ENCODE data around the gene LINGO4. TPM values are rescaled to one million over a fixed set of nuclear protein-coding genes. Genes with fewer than 3 reads are reported as not detected.

LINGO4 gene
- total RNA-seq, 1 experiment from 2014 or later: not detected

DNA sequence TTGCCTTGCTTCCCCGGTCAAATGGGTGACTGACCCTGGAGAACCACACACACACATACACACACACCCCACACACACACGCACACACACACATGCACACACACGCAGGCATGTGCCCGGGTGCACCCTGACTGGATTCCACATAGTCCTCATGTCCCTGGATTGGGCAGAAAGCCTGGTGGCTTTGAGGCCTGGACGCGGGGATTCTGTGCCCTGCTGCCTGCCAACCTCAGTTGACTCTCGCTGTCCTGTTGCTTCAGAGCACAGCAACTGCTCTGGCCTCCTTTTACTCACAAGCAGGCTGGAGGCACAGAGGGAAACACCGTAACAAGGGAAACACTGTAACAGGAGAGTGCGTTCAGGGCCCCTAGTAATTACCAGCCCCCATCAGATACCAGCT is 20.0 kb upstream of the LINGO4 start:
- Histone ChIP-seq H3K27me3 (replicated peaks; ENCODE audit: control insufficient read depth, insufficient read depth, low read length) (no peaks in the 10 kb centered on the region; the same call in none of the 2 replicates), H3K4me1 (no peaks in the 10 kb centered on the region), H3K9me3 (no peaks in the 10 kb centered on the region), H3K4me3 (ENCODE audit: low read depth, low read length) (no peak overlapping the region), H3K36me3 (ENCODE audit: control insufficient read depth, insufficient read depth, low read length) (no peaks in the 10 kb centered on the region)
- ChIA-PET CTCF (no interaction called here), POLR2A (no interaction called here)
- peaks cover 12% of the 10 kb centered on the region for H3K4me1 Mint-ChIP-seq (ENCODE audit: low read depth, unreplicated experiment)
- peaks cover 4% of the 10 kb centered on the region for H3K36me3 Mint-ChIP-seq (ENCODE audit: insufficient read depth, unreplicated experiment)
- H3K4me3 Mint-ChIP-seq (ENCODE audit: unreplicated experiment): no peak overlapping the region
- intact Hi-C loops (cut with micrococcal nuclease; ENCODE audit: unreplicated experiment): no loop called here
- H3K27ac Mint-ChIP-seq (ENCODE audit: unreplicated experiment): no peak overlapping the region
- H3K27me3 Mint-ChIP-seq (ENCODE audit: insufficient read depth, unreplicated experiment): no peaks in the 10 kb centered on the region
- BruUV-seq (replicated peaks): no TSS peak
- no peaks in the 10 kb centered on the region for H3K9me3 Mint-ChIP-seq (ENCODE audit: unreplicated experiment)
- no peak for DNase-seq
- TF ChIP-seq, protein P1, sequence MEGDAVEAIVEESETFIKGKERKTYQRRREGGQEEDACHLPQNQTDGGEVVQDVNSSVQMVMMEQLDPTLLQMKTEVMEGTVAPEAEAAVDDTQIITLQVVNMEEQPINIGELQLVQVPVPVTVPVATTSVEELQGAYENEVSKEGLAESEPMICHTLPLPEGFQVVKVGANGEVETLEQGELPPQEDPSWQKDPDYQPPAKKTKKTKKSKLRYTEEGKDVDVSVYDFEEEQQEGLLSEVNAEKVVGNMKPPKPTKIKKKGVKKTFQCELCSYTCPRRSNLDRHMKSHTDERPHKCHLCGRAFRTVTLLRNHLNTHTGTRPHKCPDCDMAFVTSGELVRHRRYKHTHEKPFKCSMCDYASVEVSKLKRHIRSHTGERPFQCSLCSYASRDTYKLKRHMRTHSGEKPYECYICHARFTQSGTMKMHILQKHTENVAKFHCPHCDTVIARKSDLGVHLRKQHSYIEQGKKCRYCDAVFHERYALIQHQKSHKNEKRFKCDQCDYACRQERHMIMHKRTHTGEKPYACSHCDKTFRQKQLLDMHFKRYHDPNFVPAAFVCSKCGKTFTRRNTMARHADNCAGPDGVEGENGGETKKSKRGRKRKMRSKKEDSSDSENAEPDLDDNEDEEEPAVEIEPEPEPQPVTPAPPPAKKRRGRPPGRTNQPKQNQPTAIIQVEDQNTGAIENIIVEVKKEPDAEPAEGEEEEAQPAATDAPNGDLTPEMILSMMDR (IDR thresholded peaks at IDR 0.05; ENCODE audit: insufficient read depth in 1 of 2, low read depth in 1 of 2, low read length in 1 of 2, severe bottlenecking in 1 of 2, unreplicated experiment in 1 of 2): no peak

DNA sequence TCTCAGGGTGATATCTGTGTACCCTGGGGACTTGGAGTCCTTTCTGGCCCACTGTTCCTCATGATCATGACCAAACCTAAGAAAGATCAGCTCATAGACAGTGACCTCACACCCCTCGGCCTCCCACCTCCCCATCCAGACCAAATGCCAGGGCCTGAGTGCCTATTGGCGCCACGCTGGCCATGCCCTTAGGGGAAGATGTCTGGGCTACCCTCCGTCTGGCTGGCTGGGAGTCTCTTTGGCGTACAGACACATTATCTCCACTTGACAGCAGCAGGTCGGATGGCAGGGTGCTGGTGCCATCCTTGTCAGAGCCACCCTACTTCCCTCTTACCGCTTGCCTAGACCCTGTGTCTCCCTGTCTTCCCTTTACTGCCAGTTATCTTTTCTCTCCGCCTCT is 18.0 kb upstream of the LINGO4 start:
- CTCF ChIA-PET: no interaction called here
- POLR2A ChIA-PET: no interaction called here
- no peak overlapping the region for H3K27ac Mint-ChIP-seq (ENCODE audit: unreplicated experiment)

DNA sequence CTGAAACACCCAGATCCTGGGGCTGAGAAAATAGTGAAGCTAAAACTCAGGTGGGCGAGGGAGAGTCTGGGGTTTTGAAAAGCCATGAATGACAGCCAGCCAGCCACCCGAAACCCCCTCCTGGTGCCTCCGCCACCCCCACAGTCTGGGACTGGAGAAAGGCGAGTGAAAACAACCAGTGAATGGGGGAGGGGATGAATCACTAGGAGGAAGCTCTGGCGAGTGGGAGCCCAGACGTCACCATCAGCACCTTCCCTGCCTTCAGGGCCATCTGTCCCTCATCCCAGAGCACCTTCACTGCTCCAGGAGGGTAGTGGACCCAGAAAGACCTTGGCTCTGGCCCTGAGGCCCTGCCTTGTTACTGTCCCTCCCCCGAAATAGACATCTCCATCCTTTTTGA is 17.2 kb upstream of the LINGO4 start:
- H3K27me3 ChIP-seq (replicated peaks; ENCODE audit: control insufficient read depth, insufficient read depth, low read length): no peaks in the 10 kb centered on the region; the same call in none of the 2 replicates
- Mint-ChIP-seq H3K36me3 (ENCODE audit: insufficient read depth, unreplicated experiment) (no peaks in the 10 kb centered on the region), H3K9me3 (ENCODE audit: unreplicated experiment) (no peaks in the 10 kb centered on the region), H3K4me3 (ENCODE audit: unreplicated experiment) (no peak overlapping the region), H3K27me3 (ENCODE audit: insufficient read depth, unreplicated experiment) (no peaks in the 10 kb centered on the region), H3K4me1 (ENCODE audit: low read depth, unreplicated experiment) (no peaks in the 10 kb centered on the region), H3K27ac (ENCODE audit: unreplicated experiment) (no peak overlapping the region)
- no peaks in the 10 kb centered on the region for H3K36me3 ChIP-seq (ENCODE audit: control insufficient read depth, insufficient read depth, low read length)
- H3K4me3 ChIP-seq (ENCODE audit: low read depth, low read length): no peak overlapping the region
- no peaks in the 10 kb centered on the region for H3K4me1 ChIP-seq
- CTCF ChIA-PET: no interaction called here
- POLR2A ChIA-PET: no interaction called here
- TF ChIP-seq, protein P1 (IDR thresholded peaks at IDR 0.05; ENCODE audit: insufficient read depth in 1 of 2, low read depth in 1 of 2, low read length in 1 of 2, severe bottlenecking in 1 of 2, unreplicated experiment in 1 of 2): no peak
- H3K9me3 ChIP-seq: no peaks in the 10 kb centered on the region
- DNase-seq: no peak
- intact Hi-C loops (cut with micrococcal nuclease; ENCODE audit: unreplicated experiment): no loop called here
- BruUV-seq (replicated peaks): no TSS peak

More for the DNA sequence above, 18.0 kb upstream of the LINGO4 start:
- Histone ChIP-seq H3K36me3 (ENCODE audit: control insufficient read depth, insufficient read depth, low read length) (no peaks in the 10 kb centered on the region), H3K9me3 (no peaks in the 10 kb centered on the region), H3K4me1 (no peaks in the 10 kb centered on the region), H3K27me3 (replicated peaks; ENCODE audit: control insufficient read depth, insufficient read depth, low read length) (no peaks in the 10 kb centered on the region; the same call in none of the 2 replicates), H3K4me3 (ENCODE audit: low read depth, low read length) (no peak overlapping the region)
- BruUV-seq (replicated peaks): no TSS peak
- TF ChIP-seq, protein P1 (IDR thresholded peaks at IDR 0.05; ENCODE audit: insufficient read depth in 1 of 2, low read depth in 1 of 2, low read length in 1 of 2, severe bottlenecking in 1 of 2, unreplicated experiment in 1 of 2): no peak
- Mint-ChIP-seq H3K4me3 (ENCODE audit: unreplicated experiment) (no peak overlapping the region), H3K36me3 (ENCODE audit: insufficient read depth, unreplicated experiment) (no peaks in the 10 kb centered on the region), H3K27me3 (ENCODE audit: insufficient read depth, unreplicated experiment) (no peaks in the 10 kb centered on the region), H3K4me1 (ENCODE audit: low read depth, unreplicated experiment) (no peaks in the 10 kb centered on the region), H3K9me3 (ENCODE audit: unreplicated experiment) (no peaks in the 10 kb centered on the region)
- no peak for DNase-seq
- intact Hi-C loops (cut with micrococcal nuclease; ENCODE audit: unreplicated experiment): no loop called here
